HEK293 (cell line): ENCODE data around the gene EIF3B.

Source experiments
- YY1 ChIP-seq: fragments of 450-650 bp; formaldehyde crosslinking; IDR thresholded peaks from 2 replicates; pipeline ENCODE4 v1.5.1; 2018; ENCODE audit warnings: missing biosample characterization, missing genetic modification characterization
- ZNF184 ChIP-seq: fragments of 450-650 bp; IDR thresholded peaks from 2 replicates; pipeline ENCODE4 v1.5.1; 2018; ENCODE audit warnings: missing biosample characterization, mild to moderate bottlenecking, missing genetic modification characterization
- ZNF292 ChIP-seq: fragments of 450-650 bp; formaldehyde crosslinking; IDR thresholded peaks from 2 replicates; pipeline ENCODE4 v1.5.1; 2016; ENCODE audit warnings: low read depth, missing biosample characterization, missing genetic modification characterization, borderline replicate concordance
- ZNF404 ChIP-seq: fragments of 450-650 bp; formaldehyde crosslinking; IDR thresholded peaks from 2 replicates; pipeline ENCODE4 v1.5.1; 2017; ENCODE audit warnings: missing biosample characterization, missing genetic modification characterization
- ZNF514 ChIP-seq: fragments of 450-650 bp; formaldehyde crosslinking; IDR thresholded peaks from 2 replicates; pipeline ENCODE4 v1.5.1; 2016; ENCODE audit warnings: missing biosample characterization, missing genetic modification characterization
- ZNF600 ChIP-seq: fragments of 450-650 bp; formaldehyde crosslinking; IDR thresholded peaks from 2 replicates; pipeline ENCODE4 v1.5.1; 2016; ENCODE audit warnings: missing biosample characterization, missing genetic modification characterization
- ZNF621 ChIP-seq: fragments of 450-650 bp; formaldehyde crosslinking; IDR thresholded peaks from 2 replicates; pipeline ENCODE4 v1.5.1; 2017; ENCODE audit warnings: missing biosample characterization, missing genetic modification characterization
- ZNF785 ChIP-seq: fragments of 450-650 bp; formaldehyde crosslinking; IDR thresholded peaks from 2 replicates; pipeline ENCODE4 v1.5.1; 2016; ENCODE audit warnings: missing biosample characterization, missing genetic modification characterization
- TF ChIP-seq, protein P1 (sequence below): fragments of 450-650 bp; formaldehyde crosslinking; IDR thresholded peaks from 2 replicates; pipeline ENCODE4 v1.5.1; 2016; ENCODE audit warnings: missing biosample characterization, missing genetic modification characterization
- TF ChIP-seq, protein P2 (sequence below): fragments of 450-650 bp; IDR thresholded peaks from 2 replicates; pipeline ENCODE4 v1.5.1; 2018; ENCODE audit warnings: missing biosample characterization, missing genetic modification characterization
- TF ChIP-seq, protein P3 (sequence below): fragments of 450-650 bp; formaldehyde crosslinking; IDR thresholded peaks from 2 replicates; pipeline ENCODE4 v1.5.1; 2016; ENCODE audit warnings: missing biosample characterization, missing genetic modification characterization

DNA sequence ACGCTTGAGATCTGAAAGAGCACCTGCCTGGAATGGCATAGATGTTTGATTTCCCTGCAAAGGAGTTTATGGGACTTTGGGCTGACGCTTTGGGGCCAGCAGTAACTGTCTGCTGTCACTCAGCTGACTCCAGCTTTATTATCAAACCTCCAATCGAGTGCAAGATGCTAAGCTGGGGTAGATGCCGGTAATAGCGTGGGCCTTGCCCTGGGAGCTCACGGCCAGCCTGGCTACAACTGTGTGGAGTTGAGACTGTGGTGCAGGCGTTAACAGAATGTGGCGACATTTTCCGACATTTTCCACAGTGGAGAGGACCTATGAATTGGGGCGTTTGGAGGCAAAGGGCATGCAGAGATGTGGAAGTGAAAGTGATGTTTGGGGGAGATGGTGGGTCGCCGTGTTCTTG, 50.1 kb downstream of the EIF3B start:
- TF ChIP-seq, protein P1, sequence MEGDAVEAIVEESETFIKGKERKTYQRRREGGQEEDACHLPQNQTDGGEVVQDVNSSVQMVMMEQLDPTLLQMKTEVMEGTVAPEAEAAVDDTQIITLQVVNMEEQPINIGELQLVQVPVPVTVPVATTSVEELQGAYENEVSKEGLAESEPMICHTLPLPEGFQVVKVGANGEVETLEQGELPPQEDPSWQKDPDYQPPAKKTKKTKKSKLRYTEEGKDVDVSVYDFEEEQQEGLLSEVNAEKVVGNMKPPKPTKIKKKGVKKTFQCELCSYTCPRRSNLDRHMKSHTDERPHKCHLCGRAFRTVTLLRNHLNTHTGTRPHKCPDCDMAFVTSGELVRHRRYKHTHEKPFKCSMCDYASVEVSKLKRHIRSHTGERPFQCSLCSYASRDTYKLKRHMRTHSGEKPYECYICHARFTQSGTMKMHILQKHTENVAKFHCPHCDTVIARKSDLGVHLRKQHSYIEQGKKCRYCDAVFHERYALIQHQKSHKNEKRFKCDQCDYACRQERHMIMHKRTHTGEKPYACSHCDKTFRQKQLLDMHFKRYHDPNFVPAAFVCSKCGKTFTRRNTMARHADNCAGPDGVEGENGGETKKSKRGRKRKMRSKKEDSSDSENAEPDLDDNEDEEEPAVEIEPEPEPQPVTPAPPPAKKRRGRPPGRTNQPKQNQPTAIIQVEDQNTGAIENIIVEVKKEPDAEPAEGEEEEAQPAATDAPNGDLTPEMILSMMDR, result no peak
- no peak for TF ChIP-seq ZNF785 (tag by site-specific recombination)
- no peak for TF ChIP-seq ZNF292
- no peak for TF ChIP-seq ZNF184 (tag by site-specific recombination)
- TF ChIP-seq ZNF404 (tag by site-specific recombination), result no peak
- no peak for TF ChIP-seq ZNF621 (tag by site-specific recombination)
- no peak for TF ChIP-seq YY1 (tag by site-specific recombination)
- TF ChIP-seq, protein P2, sequence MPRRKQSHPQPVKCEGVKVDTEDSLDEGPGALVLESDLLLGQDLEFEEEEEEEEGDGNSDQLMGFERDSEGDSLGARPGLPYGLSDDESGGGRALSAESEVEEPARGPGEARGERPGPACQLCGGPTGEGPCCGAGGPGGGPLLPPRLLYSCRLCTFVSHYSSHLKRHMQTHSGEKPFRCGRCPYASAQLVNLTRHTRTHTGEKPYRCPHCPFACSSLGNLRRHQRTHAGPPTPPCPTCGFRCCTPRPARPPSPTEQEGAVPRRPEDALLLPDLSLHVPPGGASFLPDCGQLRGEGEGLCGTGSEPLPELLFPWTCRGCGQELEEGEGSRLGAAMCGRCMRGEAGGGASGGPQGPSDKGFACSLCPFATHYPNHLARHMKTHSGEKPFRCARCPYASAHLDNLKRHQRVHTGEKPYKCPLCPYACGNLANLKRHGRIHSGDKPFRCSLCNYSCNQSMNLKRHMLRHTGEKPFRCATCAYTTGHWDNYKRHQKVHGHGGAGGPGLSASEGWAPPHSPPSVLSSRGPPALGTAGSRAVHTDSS (tag by site-specific recombination), result no peak
- no peak for TF ChIP-seq ZNF600 (tag by site-specific recombination)
- TF ChIP-seq ZNF514 (tag by site-specific recombination), result no peak
- TF ChIP-seq, protein P3, sequence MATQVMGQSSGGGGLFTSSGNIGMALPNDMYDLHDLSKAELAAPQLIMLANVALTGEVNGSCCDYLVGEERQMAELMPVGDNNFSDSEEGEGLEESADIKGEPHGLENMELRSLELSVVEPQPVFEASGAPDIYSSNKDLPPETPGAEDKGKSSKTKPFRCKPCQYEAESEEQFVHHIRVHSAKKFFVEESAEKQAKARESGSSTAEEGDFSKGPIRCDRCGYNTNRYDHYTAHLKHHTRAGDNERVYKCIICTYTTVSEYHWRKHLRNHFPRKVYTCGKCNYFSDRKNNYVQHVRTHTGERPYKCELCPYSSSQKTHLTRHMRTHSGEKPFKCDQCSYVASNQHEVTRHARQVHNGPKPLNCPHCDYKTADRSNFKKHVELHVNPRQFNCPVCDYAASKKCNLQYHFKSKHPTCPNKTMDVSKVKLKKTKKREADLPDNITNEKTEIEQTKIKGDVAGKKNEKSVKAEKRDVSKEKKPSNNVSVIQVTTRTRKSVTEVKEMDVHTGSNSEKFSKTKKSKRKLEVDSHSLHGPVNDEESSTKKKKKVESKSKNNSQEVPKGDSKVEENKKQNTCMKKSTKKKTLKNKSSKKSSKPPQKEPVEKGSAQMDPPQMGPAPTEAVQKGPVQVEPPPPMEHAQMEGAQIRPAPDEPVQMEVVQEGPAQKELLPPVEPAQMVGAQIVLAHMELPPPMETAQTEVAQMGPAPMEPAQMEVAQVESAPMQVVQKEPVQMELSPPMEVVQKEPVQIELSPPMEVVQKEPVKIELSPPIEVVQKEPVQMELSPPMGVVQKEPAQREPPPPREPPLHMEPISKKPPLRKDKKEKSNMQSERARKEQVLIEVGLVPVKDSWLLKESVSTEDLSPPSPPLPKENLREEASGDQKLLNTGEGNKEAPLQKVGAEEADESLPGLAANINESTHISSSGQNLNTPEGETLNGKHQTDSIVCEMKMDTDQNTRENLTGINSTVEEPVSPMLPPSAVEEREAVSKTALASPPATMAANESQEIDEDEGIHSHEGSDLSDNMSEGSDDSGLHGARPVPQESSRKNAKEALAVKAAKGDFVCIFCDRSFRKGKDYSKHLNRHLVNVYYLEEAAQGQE, result no peak
